ENCODE data around the gene GOLGA6L4.
"Not testable (repeated sequence)": the region's sequence is repeated elsewhere in the genome, so short reads cannot be mapped to it uniquely, and the experiment has no call there.

GRCh38 chr15:84246441-84246840 lies 10.9 kb downstream of the GOLGA6L4 start:
- not testable (repeated sequence) for TF ChIP-seq EZH2 (IDR thresholded peaks at IDR 0.05; ENCODE audit: borderline replicate concordance, low read depth, low read length, severe bottlenecking); CTCF (IDR thresholded peaks at IDR 0.05; ENCODE audit: extremely low read depth in 1 of 2, insufficient read depth in 1 of 2, low read depth in 1 of 2, low read length in 2 of 2); POLR2A (IDR thresholded peaks at IDR 0.05; ENCODE audit: low read depth, low read length); MAX (IDR thresholded peaks at IDR 0.05; ENCODE audit: insufficient read depth, insufficient read length); POLR2AphosphoS5 (IDR thresholded peaks at IDR 0.05; ENCODE audit: insufficient read depth, low read depth, low read length); MYC (IDR thresholded peaks at IDR 0.05; ENCODE audit: low read depth, low read length); FOS (IDR thresholded peaks at IDR 0.05; ENCODE audit: borderline replicate concordance, insufficient read depth, low read length); JUN (IDR thresholded peaks at IDR 0.05; ENCODE audit: borderline replicate concordance, insufficient read depth, insufficient read length, low read depth); GATA2 (IDR thresholded peaks at IDR 0.05; ENCODE audit: insufficient read depth, insufficient read length, low read depth, low read length)
